ENCODE results near the gene DNAAF3.
"Not testable (repeated sequence)": the region's sequence is repeated elsewhere in the genome, so short reads cannot be mapped to it uniquely, and the experiment has no call there.

The DNAAF3 gene

GRCh38 chr19:55166530-55167268 is at the start of gene DNAAF3:
DNAAF3 (minus strand) TSS chr19:55166613; CDS start chr19:55166413, 200 bp downstream.
- DNase-seq (ENCODE audit: low spot score) = peak; percentile 94

GRCh38 chr19:55213547-55213946 is 47.1 kb upstream of the DNAAF3 start:
- DNase-seq (ENCODE audit: low spot score) = no peak

GRCh38 chr19:55212447-55212846 is 46.0 kb upstream of the DNAAF3 start:
- DNase-seq (ENCODE audit: low spot score) = peak; percentile 71

GRCh38 chr19:55209693-55210472 is 43.5 kb upstream of the DNAAF3 start:
- DNase-seq (ENCODE audit: low spot score) = no peak

- DNase-seq (ENCODE audit: low spot score) = no peak
These were observed 42.7 kb upstream of the DNAAF3 start, which contains the start of gene PTPRH for GRCh38 chr19:55208880-55209692. PTPRH (minus strand) TSS chr19:55209501; CDS start chr19:55209433, 68 bp downstream.

GRCh38 chr19:55206664-55207500 is 40.5 kb upstream of the DNAAF3 start:
- DNase-seq (ENCODE audit: low spot score) = peak; percentile 33

GRCh38 chr19:55202199-55202598 is 35.8 kb upstream of the DNAAF3 start:
- not testable (repeated sequence) for DNase-seq (ENCODE audit: low spot score)

GRCh38 chr19:55199620-55200204 is 33.3 kb upstream of the DNAAF3 start:
- DNase-seq (ENCODE audit: low spot score) = no peak

- no peak for DNase-seq (ENCODE audit: low spot score)
These were observed 32.2 kb upstream of the DNAAF3 start for GRCh38 chr19:55198651-55199050.

- DNase-seq (ENCODE audit: low spot score) = no peak
These were observed 31.1 kb upstream of the DNAAF3 start for GRCh38 chr19:55197528-55197927.

- no peak for DNase-seq (ENCODE audit: low spot score)
These were observed 30.4 kb upstream of the DNAAF3 start for GRCh38 chr19:55196803-55197202.

GRCh38 chr19:55193481-55193880 is 27.1 kb upstream of the DNAAF3 start:
- DNase-seq (ENCODE audit: low spot score) = no peak

GRCh38 chr19:55189403-55189835 is 23.0 kb upstream of the DNAAF3 start:
- DNase-seq (ENCODE audit: low spot score) = no peak

GRCh38 chr19:55188625-55189024 is 22.2 kb upstream of the DNAAF3 start:
- no peak for DNase-seq (ENCODE audit: low spot score)

- no peak for DNase-seq (ENCODE audit: low spot score)
These were observed 19.7 kb upstream of the DNAAF3 start for GRCh38 chr19:55186080-55186479.

GRCh38 chr19:55181740-55182139 is 15.3 kb upstream of the DNAAF3 start:
- no peak for DNase-seq (ENCODE audit: low spot score)

- no peak for DNase-seq (ENCODE audit: low spot score)
These were observed 13.4 kb upstream of the DNAAF3 start, which contains the start of gene SYT5 for GRCh38 chr19:55179606-55180484. SYT5 (minus strand) TSS chr19:55180289; CDS start chr19:55179041, 1,248 bp downstream.

- DNase-seq (ENCODE audit: low spot score) = peak; percentile 89
These were observed 12.6 kb upstream of the DNAAF3 start for GRCh38 chr19:55178781-55179599.

- no peak for DNase-seq (ENCODE audit: low spot score)
These were observed 9.7 kb upstream of the DNAAF3 start for GRCh38 chr19:55176076-55176475.

All from cerebellar cortex (tissue), 1 donor.